Measurements from ENCODE around the gene SOX6.

DNA sequence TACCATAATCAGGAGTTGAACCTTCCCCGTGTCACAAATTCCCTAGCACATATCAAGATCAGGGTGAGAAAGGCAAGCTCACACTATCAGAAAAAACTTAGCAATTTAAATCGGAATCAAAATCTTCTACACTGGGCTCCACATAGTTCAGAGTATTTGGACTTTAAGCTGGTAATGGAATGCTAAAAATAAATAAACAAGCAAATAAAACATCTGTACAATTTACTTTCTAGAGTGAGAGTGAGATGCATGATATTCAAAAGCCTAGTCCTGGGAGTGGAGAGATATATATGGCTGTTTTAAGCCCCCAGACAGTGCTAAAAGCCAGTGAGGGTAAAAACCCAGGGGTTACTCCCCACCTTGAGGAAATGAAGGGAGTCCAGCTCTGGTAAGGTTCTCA lies 380.6 kb downstream of the SOX6 start:
- TF ChIP-seq POLR2AphosphoS5 (IDR thresholded peaks at IDR 0.05; ENCODE audit: low read depth, low read length): no peak
- no peak for TF ChIP-seq TAF1 (IDR thresholded peaks at IDR 0.05; ENCODE audit: borderline replicate concordance, insufficient read depth, low read length)
- TF ChIP-seq, protein P1, sequence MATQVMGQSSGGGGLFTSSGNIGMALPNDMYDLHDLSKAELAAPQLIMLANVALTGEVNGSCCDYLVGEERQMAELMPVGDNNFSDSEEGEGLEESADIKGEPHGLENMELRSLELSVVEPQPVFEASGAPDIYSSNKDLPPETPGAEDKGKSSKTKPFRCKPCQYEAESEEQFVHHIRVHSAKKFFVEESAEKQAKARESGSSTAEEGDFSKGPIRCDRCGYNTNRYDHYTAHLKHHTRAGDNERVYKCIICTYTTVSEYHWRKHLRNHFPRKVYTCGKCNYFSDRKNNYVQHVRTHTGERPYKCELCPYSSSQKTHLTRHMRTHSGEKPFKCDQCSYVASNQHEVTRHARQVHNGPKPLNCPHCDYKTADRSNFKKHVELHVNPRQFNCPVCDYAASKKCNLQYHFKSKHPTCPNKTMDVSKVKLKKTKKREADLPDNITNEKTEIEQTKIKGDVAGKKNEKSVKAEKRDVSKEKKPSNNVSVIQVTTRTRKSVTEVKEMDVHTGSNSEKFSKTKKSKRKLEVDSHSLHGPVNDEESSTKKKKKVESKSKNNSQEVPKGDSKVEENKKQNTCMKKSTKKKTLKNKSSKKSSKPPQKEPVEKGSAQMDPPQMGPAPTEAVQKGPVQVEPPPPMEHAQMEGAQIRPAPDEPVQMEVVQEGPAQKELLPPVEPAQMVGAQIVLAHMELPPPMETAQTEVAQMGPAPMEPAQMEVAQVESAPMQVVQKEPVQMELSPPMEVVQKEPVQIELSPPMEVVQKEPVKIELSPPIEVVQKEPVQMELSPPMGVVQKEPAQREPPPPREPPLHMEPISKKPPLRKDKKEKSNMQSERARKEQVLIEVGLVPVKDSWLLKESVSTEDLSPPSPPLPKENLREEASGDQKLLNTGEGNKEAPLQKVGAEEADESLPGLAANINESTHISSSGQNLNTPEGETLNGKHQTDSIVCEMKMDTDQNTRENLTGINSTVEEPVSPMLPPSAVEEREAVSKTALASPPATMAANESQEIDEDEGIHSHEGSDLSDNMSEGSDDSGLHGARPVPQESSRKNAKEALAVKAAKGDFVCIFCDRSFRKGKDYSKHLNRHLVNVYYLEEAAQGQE (IDR thresholded peaks at IDR 0.05; ENCODE audit: insufficient read depth in 1 of 2, low read depth in 2 of 2, low read length in 2 of 2): no peak
